Fibroblast of mammary gland (primary cell): Measurements from ENCODE around the gene SLC6A19.

Experiments used
- DNase-seq: peaks from one replicate; pipeline ENCODE4 v3.0.0-alpha.2; 2010; ENCODE audit warnings: low read depth
- H3K4me3 ChIP-seq: 2 replicates; pipeline ENCODE4 v1.5.1; 2011; ENCODE audit warnings: low read depth, mild to moderate bottlenecking, low read length, moderate library complexity; ENCODE audit not compliant: control insufficient read depth
- CTCF ChIP-seq: conservative IDR thresholded peaks from 2 replicates; pipeline ENCODE4 v1.5.1; 2011; ENCODE audit warnings: low read depth, low read length, inconsistent platforms; ENCODE audit not compliant: control insufficient read depth, insufficient read depth

The SLC6A19 gene

GRCh38 chr5:1175801-1176472, 25.5 kb upstream of the SLC6A19 start:
- DNase-seq = no peak
- H3K4me3 ChIP-seq = no peak overlapping the region
- no peak for TF ChIP-seq CTCF

- H3K4me3 ChIP-seq = no peak overlapping the region
- DNase-seq = no peak
- no peak for TF ChIP-seq CTCF
Observed at GRCh38 chr5:1176473-1177391, 24.7 kb upstream of the SLC6A19 start.

- TF ChIP-seq CTCF = no peak
- H3K4me3 ChIP-seq = no peak overlapping the region
- no peak for DNase-seq
Observed at GRCh38 chr5:1177826-1178528, 23.4 kb upstream of the SLC6A19 start.

DNA sequence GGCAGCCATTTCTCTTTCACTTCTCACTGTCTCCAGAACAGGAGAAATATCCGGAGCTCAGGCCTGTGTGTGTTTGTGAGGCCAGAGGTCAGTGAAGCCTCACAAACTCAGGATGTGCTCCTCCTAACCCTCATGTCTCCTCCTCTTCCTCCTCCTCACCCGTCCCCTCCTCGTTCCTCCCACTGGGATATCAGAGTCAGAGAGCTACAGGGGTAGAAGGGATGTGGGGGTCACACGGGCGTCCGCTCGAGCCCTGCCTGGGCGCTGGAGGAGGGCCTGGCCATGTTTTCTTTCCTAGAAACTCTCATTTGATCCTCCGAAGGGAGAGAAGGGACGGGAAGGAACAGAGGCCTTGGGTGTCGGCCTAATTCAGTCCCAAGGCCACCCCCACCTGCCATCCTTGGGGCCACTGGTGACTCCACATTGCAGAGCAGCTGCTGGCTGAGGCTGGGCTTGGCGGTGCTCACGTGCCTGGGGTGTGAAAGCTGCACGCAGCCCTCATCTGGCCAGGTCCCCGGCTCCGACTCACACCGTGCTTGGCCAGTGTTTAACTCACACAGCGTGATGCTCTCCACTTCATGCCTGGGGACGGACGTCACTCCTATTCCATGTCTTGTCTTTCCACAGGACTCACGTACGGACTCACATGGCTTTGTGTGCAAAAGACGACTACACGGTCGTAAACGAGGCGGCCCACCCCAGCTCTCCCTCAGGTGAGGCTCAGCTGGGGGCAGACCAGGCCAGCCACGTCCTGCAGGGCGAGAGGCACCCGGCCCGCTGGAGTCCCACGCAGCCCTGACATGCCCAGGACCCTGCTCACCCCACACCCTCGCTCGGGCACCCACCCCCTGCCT, 22.6 kb upstream of the SLC6A19 start:
- DNase-seq = no peak
- no peak for TF ChIP-seq CTCF
- H3K4me3 ChIP-seq = no peak overlapping the region

DNA sequence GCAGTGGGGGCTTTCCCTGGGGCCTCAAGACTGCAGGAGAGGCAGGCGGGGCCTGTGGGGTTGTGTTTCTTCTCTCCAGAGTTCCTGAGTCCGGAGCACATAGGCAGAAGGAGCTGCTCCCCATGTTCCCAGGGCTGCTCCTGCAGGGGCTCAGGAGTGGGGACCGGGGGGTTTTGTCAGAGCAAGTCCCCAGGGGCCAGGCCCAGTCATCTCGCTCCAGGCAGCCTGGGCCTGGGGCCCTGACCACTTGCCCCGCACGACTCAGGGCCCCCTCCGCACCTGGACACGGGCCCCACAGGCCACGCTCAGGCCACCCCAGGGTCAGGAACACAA, 22.0 kb upstream of the SLC6A19 start:
- no peak overlapping the region for H3K4me3 ChIP-seq
- no peak for DNase-seq
- TF ChIP-seq CTCF = no peak

DNA sequence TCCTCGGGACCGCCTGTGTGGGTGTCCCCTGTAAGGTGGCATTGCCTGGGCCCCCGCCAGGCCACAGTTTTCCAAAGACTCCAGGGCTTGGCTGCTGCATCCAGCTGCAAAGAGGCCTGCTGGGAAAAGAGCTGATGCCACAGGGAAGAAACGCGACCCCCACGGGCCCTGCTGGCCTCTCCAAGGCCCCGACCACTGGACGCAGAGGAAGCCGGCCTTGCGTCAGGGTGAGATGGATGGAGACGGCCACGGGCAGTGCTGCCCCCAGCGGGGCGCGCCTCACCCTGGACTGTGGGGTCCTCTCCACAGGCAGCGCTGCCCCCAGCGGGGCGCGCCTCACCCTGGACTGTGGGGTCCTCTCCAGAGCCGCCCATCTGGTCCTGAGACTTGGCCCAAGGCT, 21.3 kb upstream of the SLC6A19 start:
- no peak for TF ChIP-seq CTCF
- no peak for DNase-seq
- no peak overlapping the region for H3K4me3 ChIP-seq
